GM19238 (cell line): ENCODE results near the gene STX1B.
"Not testable (repeated sequence)": the region's sequence is repeated elsewhere in the genome, so short reads cannot be mapped to it uniquely, and the experiment has no call there.

Experiments used
- DNase-seq: peaks from one replicate; pipeline ENCODE4 v3.0.0; 2011; ENCODE audit warnings: low spot score; ENCODE audit not compliant: insufficient read length

Gene STX1B

GRCh38 chr16:31010585-31011325 is at the start of gene STX1B:
Gene STX1B (minus strand): TSS chr16:31010638. CDS start chr16:31010396, 242 bp downstream.
- no peak for DNase-seq

DNA sequence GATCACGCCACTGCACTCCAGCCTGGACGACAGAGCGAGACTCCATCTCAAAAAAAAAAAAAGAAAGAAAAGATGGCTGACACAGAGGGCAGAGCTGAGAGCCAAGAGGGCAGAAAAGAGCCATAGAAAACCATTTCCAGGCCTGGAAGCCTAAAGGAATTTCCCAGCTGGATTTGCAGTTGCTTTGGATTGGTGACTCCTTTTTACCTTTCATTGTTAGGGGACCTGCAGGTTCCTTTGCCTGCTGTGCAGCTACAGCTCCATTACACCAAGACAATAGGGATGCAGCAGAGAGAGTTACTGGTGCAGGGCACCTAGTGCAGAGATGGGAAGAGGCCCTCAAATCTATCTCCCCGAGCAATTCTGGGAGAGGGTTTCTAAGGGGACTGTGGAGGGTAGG is 45.2 kb upstream of the STX1B start:
- no peak for DNase-seq

DNA sequence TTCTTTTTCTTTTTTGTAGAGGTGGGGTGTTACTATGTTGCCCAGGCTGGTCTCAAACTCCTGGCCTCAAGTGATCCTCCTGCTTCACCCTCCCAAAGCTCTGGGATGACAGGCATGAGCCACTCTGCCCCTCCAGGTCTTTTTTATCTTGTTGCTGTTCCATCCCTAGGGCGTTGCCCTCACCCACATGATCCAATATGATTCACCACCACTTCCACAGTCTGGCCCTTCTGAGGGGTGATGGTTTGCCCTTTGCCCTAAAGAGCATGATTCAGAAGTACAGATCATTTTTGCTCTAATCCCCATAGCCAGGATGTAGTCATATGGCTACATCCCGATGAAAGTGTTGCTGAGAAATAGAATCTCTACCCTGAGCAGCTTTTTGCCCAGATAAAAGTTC is 41.7 kb upstream of the STX1B start:
- no peak for DNase-seq

GRCh38 chr16:31050280-31051030 is 40.0 kb upstream of the STX1B start:
- DNase-seq: no peak

DNA sequence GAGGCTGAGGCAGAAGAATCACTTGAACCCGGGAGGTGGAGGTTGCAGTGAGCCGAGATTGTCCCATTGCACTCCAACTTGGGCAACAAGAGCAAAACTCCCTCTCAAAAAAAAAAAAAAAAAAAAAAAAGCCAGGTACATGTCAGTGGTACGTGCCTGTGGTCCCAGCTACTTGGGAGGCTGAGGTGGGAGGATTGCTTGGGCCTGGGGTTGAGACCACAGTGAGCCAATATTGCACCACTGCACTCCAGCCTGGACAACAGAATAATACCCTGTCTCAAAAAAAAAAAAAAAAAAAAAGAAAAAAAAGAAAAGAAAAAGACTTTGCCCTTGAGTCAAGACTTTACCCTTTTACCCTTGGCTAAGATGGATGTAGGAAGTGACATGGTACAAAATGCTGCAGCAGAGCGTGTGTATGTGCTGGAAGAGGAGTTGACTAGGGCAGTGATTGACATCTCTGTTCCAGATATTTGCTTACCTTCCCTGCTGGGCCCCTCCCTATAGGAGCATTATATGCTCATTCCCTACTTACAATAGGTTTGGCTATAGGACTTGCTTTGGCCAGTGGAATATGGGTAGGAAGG is 33.6 kb upstream of the STX1B start:
- no peak for DNase-seq

GRCh38 chr16:31043352-31043751 is 32.9 kb upstream of the STX1B start:
- no peak for DNase-seq

DNA sequence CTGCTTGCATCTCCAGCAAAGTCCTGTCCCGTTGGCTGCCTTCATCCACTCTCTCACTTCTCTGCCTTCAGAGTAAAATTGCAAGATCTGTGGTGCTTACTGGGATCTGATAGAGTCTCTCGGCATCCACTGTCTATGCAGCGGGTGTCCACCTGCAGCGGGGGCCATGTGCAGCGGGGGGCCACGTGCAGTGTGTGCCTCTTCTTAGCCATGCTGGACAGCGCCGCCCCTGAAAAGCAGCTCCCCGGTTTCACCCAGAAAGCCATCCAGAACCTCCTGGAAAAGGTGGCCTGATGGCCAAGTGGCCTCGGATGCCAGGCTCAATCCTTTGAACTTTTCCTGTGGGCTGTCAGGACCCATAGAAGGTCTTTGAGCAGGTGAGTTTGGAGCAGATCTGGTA is 32.4 kb upstream of the STX1B start:
- no peak for DNase-seq

DNA sequence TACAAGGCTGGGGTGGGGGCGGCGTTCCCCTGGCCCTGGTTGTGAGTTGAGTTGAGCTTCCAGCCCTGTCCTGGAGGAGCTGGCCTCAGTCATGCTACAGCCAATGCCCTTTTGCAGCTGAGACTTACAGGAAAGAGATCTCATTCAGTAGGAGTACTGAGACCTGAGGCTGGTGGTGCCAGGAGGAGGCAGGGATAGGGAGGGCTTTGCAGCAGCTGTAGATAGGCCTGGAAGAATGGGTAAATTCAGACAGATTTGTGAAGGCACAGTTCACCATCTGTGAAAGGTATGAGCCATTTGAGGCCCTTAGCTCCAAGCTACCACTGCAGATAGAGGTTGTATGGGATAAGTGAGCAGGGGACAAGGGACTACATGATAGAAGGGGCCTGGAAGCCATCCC is 28.6 kb upstream of the STX1B start:
- DNase-seq: no peak

DNA sequence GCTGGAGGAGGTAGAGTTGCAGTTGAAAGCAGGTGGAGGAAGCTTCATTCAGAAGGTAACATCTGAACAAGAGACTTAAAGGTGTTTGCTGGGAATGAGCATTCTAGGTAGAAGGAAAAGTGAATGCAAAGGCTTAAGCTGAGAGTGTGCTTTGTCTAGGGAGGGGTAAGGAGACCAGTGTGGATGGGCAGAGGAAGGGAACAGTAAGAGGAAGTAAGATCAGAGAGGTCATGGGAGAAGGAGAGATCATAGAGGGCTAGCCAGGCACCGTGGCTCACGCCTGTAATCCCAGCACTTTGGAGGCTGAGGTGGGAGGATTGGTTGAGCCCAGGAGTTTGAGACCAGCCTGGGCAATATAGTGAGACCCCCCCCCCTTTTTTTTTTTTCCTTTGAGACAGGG is 26.3 kb upstream of the STX1B start:
- DNase-seq: no peak

GRCh38 chr16:31033709-31034492 is 23.5 kb upstream of the STX1B start:
- peak; percentile 95 for DNase-seq

DNA sequence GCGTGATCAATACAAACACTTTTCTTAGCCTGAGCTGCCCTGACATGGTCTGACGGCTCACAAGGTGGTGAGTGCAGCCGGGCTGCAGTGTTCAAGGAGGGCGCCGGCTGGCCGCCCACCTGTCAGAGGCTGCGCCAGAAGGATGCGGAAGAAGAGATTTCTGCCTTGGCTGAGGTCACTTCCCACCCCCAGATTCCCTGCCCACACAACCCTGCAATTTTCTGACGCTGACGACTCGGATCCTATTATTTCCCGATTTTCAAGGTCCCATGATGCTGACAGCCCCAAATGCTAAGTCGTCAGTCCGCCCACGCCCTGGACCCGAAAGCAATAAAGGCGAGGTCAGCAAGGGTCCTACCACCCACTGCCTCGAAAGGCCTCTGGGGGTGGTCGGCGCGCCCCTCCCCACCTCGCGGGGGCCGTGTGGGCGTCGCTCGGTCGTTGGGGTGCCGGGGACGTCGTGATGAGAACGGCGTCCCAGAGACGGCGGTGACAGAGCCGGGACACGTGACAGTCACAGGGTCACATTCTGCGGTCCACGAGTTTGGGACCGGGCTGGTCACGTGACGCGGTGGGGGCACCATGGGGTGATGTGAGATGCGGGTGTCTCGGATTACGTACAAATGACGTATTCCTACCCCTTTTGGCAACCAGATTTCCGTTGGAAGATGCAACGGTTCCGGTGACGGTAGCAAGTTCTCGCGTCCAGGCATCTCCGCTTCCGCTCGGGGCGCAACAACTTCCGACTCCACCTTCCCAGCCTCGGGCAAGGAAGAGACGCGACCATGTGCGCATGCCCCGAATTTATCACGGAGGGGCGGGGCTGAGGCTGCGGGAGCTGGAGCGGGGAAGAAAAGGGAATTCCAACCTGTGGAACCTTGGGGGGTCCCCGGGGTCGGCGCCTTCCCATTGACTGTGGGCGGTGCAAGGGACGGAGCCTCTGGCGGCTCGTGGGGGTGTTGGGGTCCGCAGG is 22.6 kb upstream of the STX1B start, which contains the start of gene STX4:
STX4 (plus strand) TSS at position 823 of the 973 bp plus-strand sequence. CDS start 248 bp downstream, outside the sequence.
- DNase-seq: peak; percentile 89

GRCh38 chr16:31031276-31031675 is 20.8 kb upstream of the STX1B start:
- DNase-seq: no peak

DNA sequence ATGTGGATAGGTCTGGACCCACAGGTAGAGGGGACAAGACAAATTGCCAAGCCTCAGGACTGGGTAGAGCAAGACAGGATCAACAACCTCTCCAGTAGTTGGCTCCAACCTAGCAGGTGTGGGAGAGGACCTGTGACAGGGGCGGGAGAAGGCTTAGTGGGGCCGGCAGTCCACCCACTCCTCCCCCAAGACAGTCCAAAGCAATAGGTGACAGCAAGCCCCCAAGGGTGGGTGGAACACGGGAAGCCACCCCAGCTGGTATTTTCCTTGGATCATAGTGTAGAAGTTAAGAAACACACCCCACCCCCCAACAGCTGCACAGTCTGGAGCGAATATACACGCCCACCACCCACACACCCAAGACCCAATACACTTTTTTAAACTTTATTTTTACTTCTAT is 18.8 kb upstream of the STX1B start:
- no peak for DNase-seq

DNA sequence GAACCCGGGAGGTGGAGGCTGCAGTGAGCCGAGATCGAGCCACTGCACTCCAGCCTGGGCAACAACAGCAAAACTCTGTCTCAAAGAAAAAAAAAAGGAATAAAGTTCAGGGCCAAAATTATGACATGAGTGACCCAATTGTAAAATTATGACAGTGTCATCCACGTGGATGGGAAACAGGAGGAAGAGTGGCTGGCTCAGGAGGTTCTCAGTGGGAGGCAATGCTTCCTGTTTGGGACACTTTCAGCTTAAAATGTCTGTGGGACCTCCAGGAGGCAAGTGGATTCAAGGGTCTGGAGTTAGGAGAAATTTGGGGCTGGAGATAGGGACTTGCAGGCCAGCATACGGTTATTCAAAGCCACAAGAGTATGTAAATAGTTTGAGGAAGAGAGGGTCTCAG is 14.9 kb upstream of the STX1B start:
- no peak for DNase-seq

- DNase-seq: no peak
These were observed 13.3 kb upstream of the STX1B start for GRCh38 chr16:31023627-31024226.

DNA sequence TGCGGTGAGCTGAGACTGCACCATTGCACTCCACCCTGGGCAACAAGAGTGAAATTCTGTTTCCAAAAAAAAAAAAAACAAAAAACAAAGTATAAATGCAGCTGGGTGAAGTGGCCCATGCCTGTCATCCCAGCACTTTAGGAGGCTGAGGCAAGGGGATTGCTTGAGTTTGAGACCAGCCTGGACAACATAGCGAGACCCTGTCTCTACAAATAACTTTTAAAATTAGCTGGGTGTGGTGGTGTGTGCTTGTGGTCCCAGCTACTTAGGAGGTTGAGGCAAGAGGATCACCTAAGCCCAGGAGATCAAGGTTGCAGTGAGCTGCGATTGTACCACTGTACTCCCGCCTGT is 12.8 kb upstream of the STX1B start:
- no peak for DNase-seq

GRCh38 chr16:31022544-31023251 is 12.3 kb upstream of the STX1B start:
- DNase-seq: no peak

- DNase-seq: no peak
These were observed 10.1 kb upstream of the STX1B start for GRCh38 chr16:31020536-31020935.

DNA sequence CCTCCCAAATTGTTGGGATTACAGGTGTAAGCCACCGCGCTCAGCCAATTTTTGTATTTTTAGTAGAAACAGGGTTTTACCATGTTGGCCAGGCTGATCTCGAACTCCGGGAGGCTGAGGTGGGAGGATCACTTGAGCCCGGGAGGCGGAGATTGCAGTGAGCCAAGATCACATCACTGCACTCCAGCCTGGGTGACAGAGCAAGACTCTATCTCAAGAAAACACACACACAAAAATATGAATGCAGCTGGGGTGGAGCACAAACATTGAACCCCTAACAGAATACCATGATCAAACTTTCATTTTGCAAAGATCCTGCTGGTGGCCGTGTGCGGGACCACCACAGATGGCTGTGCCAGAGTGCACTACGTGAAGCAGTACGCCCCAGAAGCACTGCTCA is 7.3 kb upstream of the STX1B start:
- DNase-seq: not testable (repeated sequence)
